IPS-18a (cell line): ENCODE data around the gene GPNMB.

Experiments used
- H3K27ac ChIP-seq: one replicate; pipeline ENCODE4 v1.5.1; 2013; ENCODE audit warnings: low read length
- H3K27me3 ChIP-seq: one replicate; pipeline ENCODE4 v1.6.1; 2013; ENCODE audit warnings: mild to moderate bottlenecking, low read length; ENCODE audit not compliant: control insufficient read depth, insufficient read depth
- H3K36me3 ChIP-seq: one replicate; pipeline ENCODE4 v1.6.1; 2013; ENCODE audit warnings: low read depth, low read length; ENCODE audit not compliant: control insufficient read depth
- H3K4me1 ChIP-seq: one replicate; pipeline ENCODE4 v1.6.1; 2013; ENCODE audit warnings: low read depth, low read length; ENCODE audit not compliant: control insufficient read depth
- H3K4me3 ChIP-seq: one replicate; pipeline ENCODE4 v1.5.1; 2013; ENCODE audit warnings: low read length
- H3K9ac ChIP-seq: one replicate; pipeline ENCODE4 v1.6.1; 2013; ENCODE audit warnings: mild to moderate bottlenecking, low read length, moderate library complexity
- H3K9me3 ChIP-seq: one replicate; pipeline ENCODE4 v1.6.1; 2013; ENCODE audit warnings: low read depth, low read length; ENCODE audit not compliant: control insufficient read depth

The GPNMB gene

DNA sequence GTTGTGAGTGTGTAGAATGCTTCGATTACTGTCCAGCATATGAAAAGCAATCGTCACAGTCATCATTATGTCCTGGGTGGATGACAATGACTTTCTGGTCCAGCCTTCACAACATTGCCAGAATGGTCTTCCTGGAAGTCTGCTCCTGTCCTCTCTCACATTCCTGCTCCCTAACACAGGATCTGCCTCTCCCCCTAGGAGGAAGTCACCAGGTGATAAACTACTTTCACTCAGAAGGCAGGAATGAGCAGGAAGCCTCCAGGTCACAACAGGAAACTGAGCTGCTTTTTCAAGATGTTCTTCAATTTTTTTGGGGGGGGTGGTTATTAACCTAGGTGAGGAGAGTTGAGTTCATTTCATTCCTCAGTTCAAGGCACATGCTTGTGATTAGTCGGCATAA is 13.6 kb upstream of the GPNMB start:
- Histone ChIP-seq H3K9me3 (no peaks in the 10 kb centered on the region), H3K36me3 (no peaks in the 10 kb centered on the region), H3K27me3 (no peaks in the 10 kb centered on the region), H3K4me3 (no peak overlapping the region), H3K9ac (no peak overlapping the region), H3K4me1 (no peaks in the 10 kb centered on the region), H3K27ac (no peak overlapping the region)

DNA sequence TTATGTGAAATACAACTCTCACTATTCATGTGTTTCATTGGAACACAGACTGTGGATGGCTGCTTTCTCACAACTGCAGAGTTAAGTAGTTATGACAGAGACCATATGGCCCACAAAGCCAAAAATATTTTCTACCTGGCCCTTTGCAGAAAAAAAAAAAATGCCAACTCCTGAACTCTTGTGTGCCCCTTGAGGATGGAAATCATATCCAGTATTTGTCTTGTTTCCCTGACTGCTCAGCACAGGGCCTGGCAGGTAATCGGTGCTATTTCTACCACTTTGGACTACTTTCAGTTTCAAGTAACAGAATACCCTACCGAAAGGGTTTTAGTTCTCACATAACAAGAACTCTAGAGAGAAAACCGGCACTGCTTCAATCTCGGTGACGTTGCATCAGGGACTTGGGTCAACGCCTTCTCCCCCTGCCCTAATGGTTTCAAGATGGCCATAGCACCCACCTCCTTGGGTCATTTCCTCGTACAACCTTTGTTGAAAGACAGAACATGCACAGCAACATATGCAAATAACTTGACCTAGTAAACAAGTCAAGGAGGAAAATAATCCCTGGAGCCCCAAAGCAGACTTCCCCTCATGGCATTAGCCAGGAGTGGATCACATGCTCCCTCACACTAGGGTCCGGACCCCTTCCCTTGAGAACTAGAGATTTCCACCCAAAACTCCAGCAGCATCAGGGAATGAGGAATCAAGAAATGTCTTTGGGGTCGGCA is 11.8 kb upstream of the GPNMB start:
- H3K36me3 ChIP-seq = no peaks in the 10 kb centered on the region
- no peak overlapping the region for H3K9ac ChIP-seq
- H3K4me1 ChIP-seq = no peaks in the 10 kb centered on the region
- H3K27ac ChIP-seq = no peak overlapping the region
- H3K9me3 ChIP-seq = no peaks in the 10 kb centered on the region
- H3K27me3 ChIP-seq = no peaks in the 10 kb centered on the region
- no peak overlapping the region for H3K4me3 ChIP-seq

DNA sequence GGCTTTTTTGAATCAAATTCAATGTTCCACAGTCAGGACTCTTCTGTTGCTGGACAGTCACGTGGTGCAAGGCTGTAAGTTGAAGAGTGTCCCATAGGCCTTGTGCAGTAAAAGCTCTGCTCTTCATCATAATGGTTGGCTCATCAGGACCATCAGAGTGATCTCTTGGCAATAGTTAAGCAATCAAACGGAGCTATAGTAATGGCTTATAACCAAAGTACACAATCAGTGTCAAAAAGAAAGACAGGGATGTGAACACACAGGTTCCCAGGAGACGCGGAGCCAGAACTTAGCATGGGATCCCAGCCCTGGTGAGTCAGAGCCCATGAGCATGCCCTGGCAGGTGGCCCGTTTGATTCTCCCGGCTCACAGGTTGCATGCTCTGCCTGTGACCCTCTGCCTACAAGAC is 10.8 kb upstream of the GPNMB start:
- H3K27me3 ChIP-seq = no peaks in the 10 kb centered on the region
- H3K36me3 ChIP-seq = no peaks in the 10 kb centered on the region
- no peaks in the 10 kb centered on the region for H3K4me1 ChIP-seq

DNA sequence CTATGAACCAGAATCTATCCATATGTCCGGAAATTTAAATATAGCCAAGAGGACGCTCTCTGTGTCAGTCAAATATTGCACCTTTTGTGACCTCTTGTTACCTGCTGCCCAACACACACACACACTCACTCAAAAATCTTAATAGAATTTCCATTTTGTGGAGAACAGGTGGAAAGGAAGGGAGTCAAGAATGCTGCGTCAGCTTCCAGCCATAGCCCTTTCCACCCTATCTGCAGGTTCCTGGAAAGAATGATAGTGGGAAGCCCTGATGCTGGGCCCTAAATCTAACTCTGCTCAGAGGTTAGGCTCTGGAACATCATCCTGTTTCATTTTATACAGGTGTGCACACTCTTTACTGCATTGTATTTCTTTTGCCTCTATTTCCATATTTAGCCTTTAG is 9.6 kb upstream of the GPNMB start:
- no peaks in the 10 kb centered on the region for H3K27me3 ChIP-seq
- H3K27ac ChIP-seq = no peak overlapping the region
- H3K9ac ChIP-seq = no peak overlapping the region
- no peaks in the 10 kb centered on the region for H3K36me3 ChIP-seq
- no peak overlapping the region for H3K4me3 ChIP-seq
- no peaks in the 10 kb centered on the region for H3K9me3 ChIP-seq
- H3K4me1 ChIP-seq = no peaks in the 10 kb centered on the region

More for the DNA sequence above, 10.8 kb upstream of the GPNMB start:
- Histone ChIP-seq H3K27ac (no peak overlapping the region), H3K9ac (no peak overlapping the region), H3K9me3 (no peaks in the 10 kb centered on the region), H3K4me3 (no peak overlapping the region)

DNA sequence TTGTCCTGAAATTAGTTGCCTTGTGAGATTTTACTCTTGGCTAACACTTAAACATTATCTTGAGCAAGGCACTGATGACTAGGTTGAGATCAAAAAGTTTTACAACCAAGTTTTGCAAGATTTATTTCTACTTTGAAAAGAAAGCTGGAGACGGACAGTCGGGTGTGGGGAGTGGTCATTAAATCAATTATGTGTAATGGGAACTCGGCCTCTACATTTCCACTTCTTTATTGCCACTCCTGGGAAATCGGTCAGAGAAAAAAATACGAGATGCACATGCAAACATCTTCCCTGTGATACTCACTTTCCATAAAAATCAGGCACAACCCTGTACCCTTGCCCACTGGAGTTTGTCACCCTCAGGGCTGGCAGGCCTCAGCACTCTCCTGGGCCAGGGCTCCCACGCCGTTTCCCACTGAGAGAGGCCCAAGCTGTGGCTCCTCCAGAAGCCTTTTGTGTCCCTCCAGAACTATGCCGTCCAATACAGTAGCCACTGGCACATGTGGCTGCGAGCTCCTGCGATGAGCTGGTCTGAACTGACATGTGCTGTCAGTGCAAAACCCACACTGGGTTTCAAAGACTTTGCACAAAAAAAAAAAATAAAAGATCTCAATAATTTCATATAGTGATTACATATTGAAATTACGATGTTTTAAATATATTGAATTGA is 7.5 kb upstream of the GPNMB start:
- Histone ChIP-seq H3K27me3 (no peaks in the 10 kb centered on the region), H3K9me3 (no peaks in the 10 kb centered on the region), H3K36me3 (no peaks in the 10 kb centered on the region), H3K4me1 (no peaks in the 10 kb centered on the region), H3K9ac (no peak overlapping the region), H3K27ac (no peak overlapping the region), H3K4me3 (no peak overlapping the region)

DNA sequence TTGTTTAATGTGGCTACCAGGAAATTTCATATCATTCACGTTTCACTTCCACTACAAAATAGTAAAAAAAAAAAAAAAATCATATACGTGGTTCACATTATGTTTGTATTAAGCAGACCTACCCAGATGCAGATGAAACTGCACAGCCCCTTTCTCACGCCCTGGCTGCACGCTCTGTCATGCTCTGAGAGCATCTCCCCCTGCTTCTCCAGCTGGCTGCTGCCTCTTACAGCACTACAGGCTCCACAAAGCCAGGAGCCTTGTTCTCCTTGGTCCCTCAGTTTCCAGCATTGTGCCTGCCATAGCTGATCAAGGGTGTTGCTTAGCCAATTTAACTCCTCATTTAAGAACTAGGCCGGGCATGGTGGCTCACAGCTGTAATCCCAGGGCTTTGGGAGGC is 6.9 kb upstream of the GPNMB start:
- no peak overlapping the region for H3K4me3 ChIP-seq
- H3K36me3 ChIP-seq = no peaks in the 10 kb centered on the region
- H3K27ac ChIP-seq = no peak overlapping the region
- no peaks in the 10 kb centered on the region for H3K4me1 ChIP-seq
- H3K27me3 ChIP-seq = no peaks in the 10 kb centered on the region
- no peak overlapping the region for H3K9ac ChIP-seq
- no peaks in the 10 kb centered on the region for H3K9me3 ChIP-seq

DNA sequence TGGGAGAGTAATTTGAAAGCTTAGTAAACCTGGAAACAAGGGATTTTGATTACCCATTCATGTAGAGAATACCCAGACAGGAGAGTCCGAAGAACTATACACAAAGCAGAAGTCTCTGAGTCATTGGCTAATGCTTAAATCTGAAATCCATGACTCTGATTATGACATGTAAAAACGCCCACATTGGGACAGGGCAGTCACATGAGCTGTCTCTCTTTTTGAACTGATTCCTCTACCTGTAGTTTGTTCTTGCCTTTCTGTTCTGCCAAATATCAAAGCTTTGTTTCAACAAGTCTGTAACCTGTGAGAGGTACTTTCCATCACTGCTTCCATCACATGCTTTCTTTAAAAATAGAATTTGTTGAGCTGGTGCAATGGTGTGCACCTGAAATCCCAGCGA is 4.3 kb upstream of the GPNMB start:
- H3K36me3 ChIP-seq = no peaks in the 10 kb centered on the region
- no peak overlapping the region for H3K9ac ChIP-seq
- no peaks in the 10 kb centered on the region for H3K9me3 ChIP-seq
- H3K27ac ChIP-seq = no peak overlapping the region
- H3K27me3 ChIP-seq = no peaks in the 10 kb centered on the region
- no peak overlapping the region for H3K4me3 ChIP-seq
- H3K4me1 ChIP-seq = no peaks in the 10 kb centered on the region

DNA sequence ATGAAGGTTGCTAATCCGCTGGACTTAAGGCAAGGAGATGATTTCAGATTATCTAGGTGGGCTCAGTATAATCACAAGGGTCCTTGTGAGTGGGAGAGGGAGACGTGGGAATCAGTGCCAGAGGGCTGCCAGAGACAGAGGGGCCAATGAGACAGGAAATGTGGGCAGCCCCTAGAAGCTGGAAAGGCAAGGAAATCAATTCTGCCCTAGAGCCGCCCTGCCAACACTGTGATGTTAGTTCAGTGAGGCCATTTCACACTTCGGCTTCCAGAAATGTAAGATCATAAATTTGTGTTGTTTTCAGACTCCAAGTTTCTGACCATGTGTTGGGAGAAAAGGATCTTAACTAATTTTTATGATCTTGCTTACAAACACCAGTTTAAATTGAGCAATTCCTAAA is 3.6 kb upstream of the GPNMB start:
- Histone ChIP-seq H3K4me3 (no peak overlapping the region), H3K27ac (no peak overlapping the region), H3K27me3 (no peaks in the 10 kb centered on the region), H3K36me3 (no peaks in the 10 kb centered on the region), H3K4me1 (no peaks in the 10 kb centered on the region), H3K9ac (no peak overlapping the region), H3K9me3 (no peaks in the 10 kb centered on the region)

DNA sequence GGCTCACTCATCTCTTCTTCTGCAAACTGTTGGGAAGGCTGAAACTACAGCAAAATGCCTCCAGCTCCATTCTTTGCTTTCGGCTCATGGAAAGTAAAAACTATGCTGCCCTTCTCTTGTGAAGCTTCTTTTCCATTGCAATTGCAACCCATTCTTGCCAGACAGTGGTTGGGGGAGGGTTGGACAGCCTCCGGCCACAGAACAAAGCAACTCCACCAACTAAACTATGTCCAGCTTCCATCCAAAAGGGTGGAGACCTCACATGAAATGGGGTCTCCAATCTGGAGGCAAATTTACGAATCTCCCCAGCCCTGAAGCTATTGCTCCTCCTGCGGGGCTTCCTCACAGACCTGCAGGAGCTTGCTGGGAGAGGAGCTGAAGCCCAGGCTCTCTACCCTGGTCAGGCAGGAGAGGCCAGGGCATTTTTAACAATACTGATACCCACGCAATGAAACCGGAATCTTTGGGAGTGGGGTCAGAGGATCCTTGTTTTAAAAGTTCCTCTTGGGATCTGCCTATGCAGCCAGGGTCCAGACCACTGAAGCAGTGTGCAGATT is 549 bp downstream of the GPNMB start:
- Histone ChIP-seq H3K4me1 (no peaks in the 10 kb centered on the region), H3K4me3 (no peak overlapping the region), H3K27me3 (no peaks in the 10 kb centered on the region), H3K9me3 (no peaks in the 10 kb centered on the region), H3K9ac (no peak overlapping the region), H3K27ac (no peak overlapping the region), H3K36me3 (no peaks in the 10 kb centered on the region)

DNA sequence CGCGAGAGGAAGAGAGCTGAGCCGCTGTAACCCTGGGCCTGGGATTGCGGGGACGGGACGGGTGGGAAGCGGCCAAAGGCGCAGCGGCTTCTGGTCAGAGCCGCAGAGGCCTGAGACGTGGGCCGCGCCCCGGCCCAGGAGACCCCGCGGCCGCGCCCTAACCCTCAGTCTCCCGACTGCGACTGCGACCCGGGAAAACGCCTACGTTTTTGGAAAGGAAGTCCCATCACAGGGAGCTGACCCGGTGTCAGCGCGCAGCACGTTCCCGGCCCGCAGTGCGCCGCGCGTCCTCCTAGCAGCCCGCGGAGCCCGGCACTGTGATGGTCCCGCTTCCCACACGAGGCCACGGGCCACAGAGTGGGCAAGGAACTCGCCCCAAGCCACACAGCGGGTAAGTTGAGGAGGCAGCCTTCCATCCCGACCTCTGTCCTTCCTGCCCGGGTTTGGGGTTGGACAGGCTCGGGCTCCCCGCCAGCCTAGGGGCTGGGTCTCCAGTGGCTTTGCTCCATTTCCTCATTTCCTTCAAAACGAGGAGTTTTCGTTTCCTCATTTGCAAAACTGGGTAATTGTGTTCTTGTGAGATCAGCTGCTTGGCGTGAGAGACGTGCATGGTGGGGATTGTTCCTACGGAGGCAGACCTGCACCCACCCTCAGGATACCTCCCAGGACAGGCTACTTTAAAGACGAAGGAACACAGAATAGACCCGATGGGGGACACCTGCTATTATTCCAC is 1.2 kb downstream of the GPNMB start:
- Histone ChIP-seq H3K4me3 (no peak overlapping the region), H3K9ac (no peak overlapping the region), H3K27ac (no peak overlapping the region), H3K4me1 (no peaks in the 10 kb centered on the region), H3K27me3 (no peaks in the 10 kb centered on the region), H3K36me3 (no peaks in the 10 kb centered on the region), H3K9me3 (no peaks in the 10 kb centered on the region)

DNA sequence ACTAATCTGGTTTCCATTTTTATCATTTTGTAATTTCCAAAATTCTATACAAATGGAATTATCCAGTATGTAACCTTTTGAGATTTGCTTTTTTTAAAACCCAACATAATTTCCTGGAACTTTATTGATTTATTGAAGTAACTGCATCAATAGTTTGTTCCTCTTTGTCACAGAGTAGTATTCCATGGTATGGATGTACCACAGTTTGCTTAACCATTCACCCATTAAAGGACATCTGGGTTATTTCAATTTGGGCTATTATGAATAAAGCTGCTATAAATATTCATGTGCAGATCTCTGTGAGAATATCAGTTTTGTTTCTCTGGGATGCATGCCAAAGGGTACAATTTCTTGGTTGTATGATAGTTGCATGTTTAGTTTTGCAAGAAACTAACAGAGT is 2.9 kb downstream of the GPNMB start:
- Histone ChIP-seq H3K4me3 (no peak overlapping the region), H3K9ac (no peak overlapping the region), H3K4me1 (no peaks in the 10 kb centered on the region), H3K27me3 (no peaks in the 10 kb centered on the region), H3K9me3 (no peaks in the 10 kb centered on the region), H3K27ac (no peak overlapping the region), H3K36me3 (no peaks in the 10 kb centered on the region)
